Measurements from ENCODE around the gene MLLT3.

DNA sequence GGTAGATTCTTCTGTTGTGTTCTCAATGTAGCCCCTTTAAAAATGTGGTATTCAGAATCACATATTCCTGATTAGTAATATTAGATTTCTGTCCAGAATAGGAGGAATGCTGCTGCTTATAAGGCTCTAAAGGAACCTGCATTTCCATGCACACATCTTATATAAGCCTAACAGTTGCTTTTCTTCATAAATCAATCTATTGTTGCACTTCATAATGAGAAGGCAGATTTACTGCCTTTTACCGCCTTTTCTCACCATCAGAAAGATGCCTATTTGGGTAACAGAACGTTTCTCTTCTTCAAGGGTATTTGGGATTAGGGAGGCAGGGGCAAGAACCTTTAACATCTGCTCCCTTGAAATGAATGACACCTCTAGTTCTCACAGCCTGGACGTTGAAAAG lies 243.4 kb downstream of the MLLT3 start:
- no peak for TF ChIP-seq POLR2A (IDR thresholded peaks at IDR 0.05; ENCODE audit: low read depth, low read length)
- TF ChIP-seq TAF1 (IDR thresholded peaks at IDR 0.05; ENCODE audit: borderline replicate concordance, low read depth, low read length): no peak
- no peak for TF ChIP-seq POLR2AphosphoS5 (IDR thresholded peaks at IDR 0.05; ENCODE audit: low read depth, low read length)

Measured in GM12892 (cell line).